HuH-7.5 (cell line): ENCODE measurements around the gene HYAL1.
"Not testable (repeated sequence)": the region's sequence is repeated elsewhere in the genome, so short reads cannot be mapped to it uniquely, and the experiment has no call there.

Experiments
- DNase-seq: peaks from one replicate; pipeline ENCODE4 v3.0.0; 2011; ENCODE audit warnings: low spot score

Gene HYAL1

GRCh38 chr3:50272911-50273688 is 30.3 kb downstream of the HYAL1 start:
- DNase-seq = peak; percentile 99

- DNase-seq = not testable (repeated sequence)
Measured at GRCh38 chr3:50272538-50272910, 30.9 kb downstream of the HYAL1 start.

- DNase-seq = peak; percentile 63
Measured at GRCh38 chr3:50271314-50271936, 31.9 kb downstream of the HYAL1 start.

GRCh38 chr3:50270422-50271224 is 32.8 kb downstream of the HYAL1 start:
- no peak for DNase-seq

- no peak for DNase-seq
Measured at GRCh38 chr3:50269977-50270413, 33.4 kb downstream of the HYAL1 start.

- no peak for DNase-seq
Measured at GRCh38 chr3:50269460-50269859, 33.9 kb downstream of the HYAL1 start.

- DNase-seq = no peak
Measured at GRCh38 chr3:50268703-50269451, 34.5 kb downstream of the HYAL1 start, which contains the start of gene SEMA3B. SEMA3B (plus strand) TSS chr3:50269147; CDS start chr3:50269241, 94 bp downstream.

GRCh38 chr3:50268276-50268675 is 35.1 kb downstream of the HYAL1 start:
- no peak for DNase-seq

- no peak for DNase-seq
Measured at GRCh38 chr3:50267280-50267913, 36.0 kb downstream of the HYAL1 start.

- no peak for DNase-seq
Measured at GRCh38 chr3:50266836-50267235, 36.5 kb downstream of the HYAL1 start.

- no peak for DNase-seq
Measured at GRCh38 chr3:50266017-50266416, 37.4 kb downstream of the HYAL1 start.

- no peak for DNase-seq
Measured at GRCh38 chr3:50265571-50265970, 37.8 kb downstream of the HYAL1 start.

GRCh38 chr3:50264964-50265485 is 38.3 kb downstream of the HYAL1 start:
- no peak for DNase-seq

GRCh38 chr3:50264383-50264963 is 38.9 kb downstream of the HYAL1 start:
- peak; percentile 96 for DNase-seq

GRCh38 chr3:50263478-50264382 is 39.6 kb downstream of the HYAL1 start:
- DNase-seq = no peak

- no peak for DNase-seq
Measured at GRCh38 chr3:50262778-50263177, 40.6 kb downstream of the HYAL1 start.

GRCh38 chr3:50262200-50262599 is 41.2 kb downstream of the HYAL1 start:
- DNase-seq = not testable (repeated sequence)

- no peak for DNase-seq
Measured at GRCh38 chr3:50261505-50261904, 41.9 kb downstream of the HYAL1 start.

GRCh38 chr3:50260942-50261441 is 42.4 kb downstream of the HYAL1 start:
- DNase-seq = no peak
